Left lung (tissue), 10 donors: Measurements from ENCODE around the gene DGAT2L6. TPM values are rescaled to one million over a fixed set of nuclear protein-coding genes. Genes with fewer than 3 reads are reported as not detected.

Source experiments
- ATAC-seq: fragments of 200-7000 bp; cut with Tn5 transposase; one replicate; pipeline ENCODE4 v1.9.1; 2020; ENCODE audit warnings: moderate library complexity
- DNase-seq, 4 donors: peaks; one replicate each; pipeline ENCODE4 v3.0.0-alpha.2; 2013 to 2020
- H3K27ac ChIP-seq, 2 donors: fragments of 200-600 bp; sonication (generic) in 1 of 2; one replicate each; pipeline versions ENCODE4 v1.5.0 to v1.8.0; 2020 to 2021
- H3K27me3 ChIP-seq, 2 donors: fragments of 200-600 bp; sonication (generic) in 1 of 2; one replicate each; pipeline versions ENCODE4 v1.5.0 to v1.8.0; 2020 to 2021
- H3K36me3 ChIP-seq, 2 donors: fragments of 200-600 bp; sonication (generic) in 1 of 2; one replicate each; pipeline versions ENCODE4 v1.5.0 to v1.8.0; 2020 to 2021
- H3K4me1 ChIP-seq, 2 donors: fragments of 200-600 bp; one replicate each; pipeline ENCODE4 v1.8.0; 2021
- H3K4me3 ChIP-seq, 2 donors: fragments of 200-600 bp; sonication (generic) in 1 of 2; one replicate each; pipeline versions ENCODE4 v1.5.0 to v1.8.0; 2020 to 2021; ENCODE audit warnings: mild to moderate bottlenecking in 1 of 2
- H3K9me3 ChIP-seq, 2 donors: fragments of 200-600 bp; sonication (generic) in 1 of 2; one replicate each; pipeline versions ENCODE4 v1.5.0 to v1.8.0; 2020 to 2021
- intact Hi-C, 2 donors: fragments of 100-400 bp; cut with DNase I; formaldehyde crosslinking; loops; one replicate each; pipeline versions ENCODE4 v1.11.2 to v1.14.2; 2022
- polyA plus RNA-seq, 6 donors: library from polyadenylated mRNA; unstranded; fragments of 120-200 nt; gene quantifications; one replicate each; pipeline ENCODE4 v1.2.1, GENCODE V29; 2013; ENCODE audit not compliant: insufficient read length in 6 of 6
- total RNA-seq, 2 donors: library from RNA; stranded (reverse); fragmentation: NEBNext Ultra II Directional; extraction: Animal tissue kit (Norgen Biotek cat#: 25700); gene quantifications; one replicate each; pipeline ENCODE4 v1.2.1, GENCODE V29; 2021
- TF ChIP-seq, protein P1 (sequence below), 2 donors: fragments of 200-600 bp; sonication (generic) in 1 of 2; IDR thresholded peaks; one replicate each; pipeline versions ENCODE4 v1.5.0 to v1.8.0; 2021; ENCODE audit warnings: antibody characterized with exemption in 2 of 2
- donor health status: DM: no; HTN: yes; CAD: no.
- donor health status: DM: no; HTN: no; CAD: no.

Gene DGAT2L6
- total and polyA plus RNA-seq, 8 donors = not detected

DNA sequence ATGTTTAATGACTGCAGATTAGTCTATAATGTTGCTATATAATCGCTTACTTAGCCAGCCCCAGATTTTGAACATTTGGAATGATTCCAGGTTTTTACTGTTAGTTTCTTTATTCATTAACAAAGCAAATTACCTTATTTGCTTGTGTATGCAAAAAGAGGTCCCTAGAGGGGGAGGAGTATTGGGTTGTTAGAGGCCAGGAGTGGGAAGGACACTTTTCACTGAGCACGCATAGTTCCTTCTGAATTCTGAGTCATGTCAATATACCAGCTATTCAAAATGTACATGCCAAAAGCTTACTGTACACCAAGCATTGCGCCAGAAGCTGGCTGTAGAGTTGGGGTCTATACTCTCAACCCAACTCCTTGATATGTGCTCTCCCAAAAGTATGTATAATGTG, 5.1 kb upstream of the DGAT2L6 start:
- no peaks in the 10 kb centered on the region for H3K27me3 ChIP-seq
- ATAC-seq = no peak
- H3K27ac ChIP-seq = no peak overlapping the region
- no peak overlapping the region for H3K4me3 ChIP-seq
- H3K4me1 ChIP-seq = no peaks in the 10 kb centered on the region
- TF ChIP-seq, protein P1, sequence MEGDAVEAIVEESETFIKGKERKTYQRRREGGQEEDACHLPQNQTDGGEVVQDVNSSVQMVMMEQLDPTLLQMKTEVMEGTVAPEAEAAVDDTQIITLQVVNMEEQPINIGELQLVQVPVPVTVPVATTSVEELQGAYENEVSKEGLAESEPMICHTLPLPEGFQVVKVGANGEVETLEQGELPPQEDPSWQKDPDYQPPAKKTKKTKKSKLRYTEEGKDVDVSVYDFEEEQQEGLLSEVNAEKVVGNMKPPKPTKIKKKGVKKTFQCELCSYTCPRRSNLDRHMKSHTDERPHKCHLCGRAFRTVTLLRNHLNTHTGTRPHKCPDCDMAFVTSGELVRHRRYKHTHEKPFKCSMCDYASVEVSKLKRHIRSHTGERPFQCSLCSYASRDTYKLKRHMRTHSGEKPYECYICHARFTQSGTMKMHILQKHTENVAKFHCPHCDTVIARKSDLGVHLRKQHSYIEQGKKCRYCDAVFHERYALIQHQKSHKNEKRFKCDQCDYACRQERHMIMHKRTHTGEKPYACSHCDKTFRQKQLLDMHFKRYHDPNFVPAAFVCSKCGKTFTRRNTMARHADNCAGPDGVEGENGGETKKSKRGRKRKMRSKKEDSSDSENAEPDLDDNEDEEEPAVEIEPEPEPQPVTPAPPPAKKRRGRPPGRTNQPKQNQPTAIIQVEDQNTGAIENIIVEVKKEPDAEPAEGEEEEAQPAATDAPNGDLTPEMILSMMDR (IDR thresholded peaks at IDR 0.05) = no peak
- no peak for DNase-seq
- H3K9me3 ChIP-seq = no peaks in the 10 kb centered on the region
- H3K36me3 ChIP-seq = peaks cover 0 to 4% of the 10 kb centered on the region in 2 donors
- intact Hi-C loops = no loop called here

DNA sequence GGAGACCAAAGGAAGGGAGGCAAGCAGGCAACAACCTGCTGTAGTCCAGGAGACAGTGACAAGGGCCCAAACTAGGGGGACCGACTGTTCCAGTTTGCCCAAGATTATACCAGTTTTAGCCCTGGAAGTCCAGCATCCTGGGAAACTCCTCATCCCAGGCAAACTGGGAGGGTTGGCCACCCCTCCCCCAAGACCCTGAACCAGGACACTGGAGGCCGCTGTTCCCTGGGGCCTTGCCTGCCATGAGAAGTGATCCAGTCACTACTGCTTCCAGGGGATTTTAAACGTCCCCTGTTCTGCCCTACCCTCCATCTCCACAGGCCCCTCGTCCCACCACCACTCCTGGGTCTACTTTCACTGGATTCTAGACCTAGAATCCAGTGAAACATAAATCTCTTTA, 4.3 kb upstream of the DGAT2L6 start:
- TF ChIP-seq, protein P1 (IDR thresholded peaks at IDR 0.05) = no peak
- no peaks in the 10 kb centered on the region for H3K27me3 ChIP-seq

DNA sequence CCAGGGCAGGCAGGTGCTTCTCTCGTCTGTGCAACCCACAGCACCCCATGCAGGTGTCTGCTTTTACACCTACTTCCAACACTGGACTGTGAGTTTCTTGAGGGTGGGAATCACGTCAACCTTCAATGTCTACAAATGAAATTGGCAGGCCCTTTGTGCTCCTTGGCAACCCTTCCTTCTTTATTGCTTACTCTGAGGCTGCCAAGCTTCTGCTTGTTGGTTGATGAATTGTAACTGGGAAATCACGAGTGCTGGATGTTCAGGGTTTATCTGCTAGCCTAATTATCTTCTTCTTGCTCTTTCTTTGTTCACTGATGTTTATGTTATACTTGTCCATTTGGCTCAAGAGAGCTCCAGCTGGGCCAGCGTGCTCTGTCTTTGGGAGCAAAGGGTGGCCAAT, 2.5 kb upstream of the DGAT2L6 start:
- Histone ChIP-seq H3K27me3 (no peaks in the 10 kb centered on the region), H3K4me1 (no peaks in the 10 kb centered on the region), H3K27ac (no peak overlapping the region), H3K9me3 (no peaks in the 10 kb centered on the region), H3K4me3 (no peak overlapping the region), H3K36me3 (no peaks in the 10 kb centered on the region)
- ATAC-seq (peak; percentile 15), DNase-seq (peak in 1 of 4 donors; percentile 10)
- intact Hi-C loops = no loop called here
- TF ChIP-seq, protein P1 (IDR thresholded peaks at IDR 0.05) = no peak

More for the DNA sequence above, 4.3 kb upstream of the DGAT2L6 start:
- no peaks in the 10 kb centered on the region for H3K9me3 ChIP-seq
- no peaks in the 10 kb centered on the region for H3K4me1 ChIP-seq
- no peaks in the 10 kb centered on the region for H3K36me3 ChIP-seq
- H3K27ac ChIP-seq = no peak overlapping the region
- ATAC-seq = no peak
- no peak overlapping the region for H3K4me3 ChIP-seq
- intact Hi-C loops = no loop called here
- DNase-seq = no peak

DNA sequence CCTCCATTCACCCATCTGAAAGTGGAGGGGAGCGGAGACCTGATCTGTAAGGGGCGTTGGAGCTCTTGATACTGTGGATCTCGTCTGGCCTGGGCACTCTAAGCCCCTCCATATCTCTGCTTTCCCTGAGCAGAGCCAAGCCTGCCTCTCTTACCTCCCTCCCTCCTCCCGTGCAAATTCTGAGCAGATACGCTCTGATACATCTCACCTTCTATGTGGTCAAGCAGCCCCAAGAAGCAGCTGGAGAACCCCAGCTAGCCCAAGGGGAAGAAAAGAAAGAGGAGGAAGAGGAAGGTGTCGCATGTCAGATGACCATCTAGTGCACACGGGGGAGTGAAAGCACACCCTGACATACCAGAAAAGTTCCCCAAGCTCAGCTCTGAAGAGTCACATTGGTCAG, 1.9 kb upstream of the DGAT2L6 start:
- DNase-seq (no peak), ATAC-seq (no peak)
- no peaks in the 10 kb centered on the region for H3K27me3 ChIP-seq
- TF ChIP-seq, protein P1 (IDR thresholded peaks at IDR 0.05) = no peak
- H3K36me3 ChIP-seq = no peaks in the 10 kb centered on the region
- intact Hi-C loops = no loop called here
- H3K9me3 ChIP-seq = no peaks in the 10 kb centered on the region
- no peaks in the 10 kb centered on the region for H3K4me1 ChIP-seq
- no peak overlapping the region for H3K4me3 ChIP-seq
- H3K27ac ChIP-seq = no peak overlapping the region

DNA sequence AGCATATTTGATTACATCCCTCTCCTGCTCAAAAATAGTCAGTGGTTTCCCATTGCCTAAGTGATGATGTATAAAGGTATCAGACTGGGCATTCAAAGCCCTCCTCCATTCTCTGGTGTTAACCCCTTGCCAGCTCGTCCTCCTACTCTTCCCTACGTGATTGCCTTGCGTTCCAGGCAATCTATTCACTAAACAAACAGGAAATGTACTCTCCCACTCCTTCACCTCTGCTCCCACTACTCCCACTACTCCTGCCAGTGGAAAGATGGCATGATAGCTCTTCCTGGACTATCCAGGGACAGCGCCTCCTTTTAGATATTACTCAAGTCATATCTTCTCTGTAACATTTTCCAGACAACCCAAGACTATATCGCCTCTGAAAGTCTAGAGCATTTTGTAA, 5.8 kb downstream of the DGAT2L6 start:
- TF ChIP-seq, protein P1 (IDR thresholded peaks at IDR 0.05) = no peak
- no peaks in the 10 kb centered on the region for H3K4me1 ChIP-seq
- ATAC-seq (no peak), DNase-seq (no peak)
- no peaks in the 10 kb centered on the region for H3K36me3 ChIP-seq
- no peaks in the 10 kb centered on the region for H3K27me3 ChIP-seq
- H3K9me3 ChIP-seq = no peaks in the 10 kb centered on the region
- no peak overlapping the region for H3K4me3 ChIP-seq
- H3K27ac ChIP-seq = no peak overlapping the region
- intact Hi-C loops = no loop called here
